Spleen (tissue), 7 donors: ENCODE results near the gene FAM135A.

Source experiments
- CTCF ChIP-seq, 11 experiments: fragments of 200-600 bp in 7 of 11; fragments of 450-650 bp in 4 of 11; sonication (generic) in 4 of 11; IDR thresholded peaks in 8 of 11; conservative IDR thresholded peaks in 3 of 11; 1 replicate in 7 of 11; 2 replicates in 4 of 11; pipeline versions ENCODE4 v1.4.0 to v1.8.0; 2016 to 2021; ENCODE audit warnings: antibody characterized with exemption in 11 of 11, inconsistent platforms in 4 of 11, mild to moderate bottlenecking in 1 of 11
- POLR2A ChIP-seq, 3 donors: fragments of 450-650 bp; IDR thresholded peaks; one replicate each; pipeline ENCODE4 v1.5.1; 2017; ENCODE audit warnings: antibody characterized with exemption in 3 of 3, mild to moderate bottlenecking in 1 of 3
- POLR2AphosphoS5 ChIP-seq, 3 donors: sonication (generic); formaldehyde crosslinking; IDR thresholded peaks; one replicate each; pipeline ENCODE4 v1.5.1; 2017; ENCODE audit warnings: antibody characterized with exemption in 3 of 3
- donor health status: DM: no; HTN: no; CAD: no; lungs with moderate emphysema.
- donor health status: DM: no; HTN: no; CAD: no.
- donor health status: DM: no; HTN: no; CAD: no.

GRCh38 chr6:70494833-70495232 lies 81.5 kb downstream of the FAM135A start:
- TF ChIP-seq POLR2AphosphoS5 (IDR thresholded peaks at IDR 0.05) (no peak), CTCF (IDR thresholded peaks at IDR 0.05 in 8 of 11, conservative IDR thresholded peaks at IDR 0.05 in 3 of 11) (no peak), POLR2A (IDR thresholded peaks at IDR 0.05) (no peak)
